Endothelial cell of umbilical vein (primary cell): ENCODE results near the gene MN1. TPM values are rescaled to one million over a fixed set of nuclear protein-coding genes. Genes with fewer than 3 reads are reported as not detected.

ENCODE experiments used
- BruUV-seq: library from RNA; stranded (reverse); fragments of 400-500 nt; replicated peaks from 2 replicates; lab custom pipeline; 2021; lab: Mats Ljungman, UMichigan
- CTCF ChIA-PET: fragments of 300-600, 350-600 bp; sonication (Branson Sonifier 250); formaldehyde crosslinking; loops from one replicate; lab custom pipeline; 2021; ENCODE audit warnings: antibody characterized with exemption, inconsistent platforms; lab: Charles Lee
- POLR2A ChIA-PET: fragments of 300-600, 350-600 bp; sonication (Branson Sonifier 250); formaldehyde crosslinking; loops from one replicate; lab custom pipeline; 2021; ENCODE audit warnings: antibody characterized with exemption, inconsistent platforms; lab: Charles Lee
- DNase-seq: peaks from one replicate; pipeline ENCODE4 v3.0.0-alpha.2; 2011; ENCODE audit warnings: low read depth, low spot score
- FAIRE-seq: peaks from 2 replicates; lab custom pipeline; 2011; peaks lifted over from hg19 to GRCh38; lab: Jason Lieb, UNC
- H2AFZ ChIP-seq: 2 replicates; pipeline ENCODE4 v1.6.0; 2012; ENCODE audit warnings: low read depth, low read length, control low read depth, inconsistent platforms
- H3K27ac ChIP-seq: 2 replicates; pipeline ENCODE4 v1.5.1; 2011; ENCODE audit warnings: low read depth, mild to moderate bottlenecking, control low read depth, low read length, moderate library complexity; ENCODE audit not compliant: insufficient read depth
- H3K27me3 ChIP-seq, 2 experiments: 2 replicates each; pipeline versions ENCODE4 v1.6.0 to v1.6.1; 2011; ENCODE audit warnings: low read length in 2 of 2, mixed read lengths in 1 of 2; ENCODE audit not compliant: control insufficient read depth in 2 of 2, insufficient read depth in 2 of 2
- H3K36me3 ChIP-seq, 2 experiments: 2 replicates in 1 of 2; 3 replicates in 1 of 2; pipeline ENCODE4 v1.5.1; 2011; ENCODE audit warnings: low read length in 2 of 2, mild to moderate bottlenecking in 1 of 2, moderate library complexity in 1 of 2; ENCODE audit not compliant: control insufficient read depth in 2 of 2, insufficient read depth in 2 of 2; ENCODE audit errors: extremely low read depth in 1 of 2
- H3K4me1 ChIP-seq: 3 replicates; pipeline ENCODE4 v1.5.1; 2011; ENCODE audit warnings: mild to moderate bottlenecking, low read length; ENCODE audit not compliant: control insufficient read depth, insufficient read depth; ENCODE audit errors: extremely low read depth
- H3K4me2 ChIP-seq: 2 replicates; pipeline ENCODE4 v1.6.1; 2011; ENCODE audit warnings: low read length, control low read depth, mixed read lengths; ENCODE audit not compliant: insufficient read depth
- H3K4me3 ChIP-seq, 3 experiments: fragments of 200-600 bp in 1 of 3; sonication (generic), shearing (Covaris generic) in 1 of 3; replicated peaks in 1 of 3; 2 replicates each; pipeline ENCODE4 v1.5.1; 2011 to 2016; ENCODE audit warnings: control low read depth in 3 of 3, low read length in 3 of 3, mild to moderate bottlenecking in 2 of 3, inconsistent platforms in 1 of 3, low read depth in 1 of 3, moderate library complexity in 1 of 3; ENCODE audit not compliant: insufficient read depth in 1 of 3
- H3K79me2 ChIP-seq: 2 replicates; pipeline ENCODE4 v1.6.0; 2012; ENCODE audit warnings: low read length, inconsistent platforms; ENCODE audit not compliant: control insufficient read depth, insufficient read depth
- H3K9ac ChIP-seq: replicated peaks from 2 replicates; pipeline ENCODE3; 2011; ENCODE audit warnings: low read length, control low read depth; ENCODE audit not compliant: insufficient read depth; ENCODE audit errors: extremely low read depth
- H3K9me1 ChIP-seq: replicated peaks from 3 replicates; pipeline ENCODE4 v1.6.0; 2011; ENCODE audit warnings: mild to moderate bottlenecking, low read length; ENCODE audit not compliant: control insufficient read depth, insufficient read depth; ENCODE audit errors: extremely low read depth
- H3K9me3 ChIP-seq: replicated peaks from 2 replicates; pipeline ENCODE4 v1.5.1; 2012; ENCODE audit warnings: low read length, inconsistent platforms; ENCODE audit not compliant: control insufficient read depth, insufficient read depth
- H4K20me1 ChIP-seq: replicated peaks from 2 replicates; pipeline ENCODE3; 2011; ENCODE audit warnings: mild to moderate bottlenecking, low read length; ENCODE audit not compliant: control insufficient read depth, insufficient read depth; ENCODE audit errors: extremely low read depth
- CTCF ChIP-seq, 2 donors: IDR thresholded peaks; 1 replicate in 1 of 2; 2 replicates in 1 of 2; pipeline ENCODE4 v1.5.1; 2011; ENCODE audit warnings: low read length in 2 of 2, mild to moderate bottlenecking in 2 of 2, moderate library complexity in 2 of 2, control low read depth in 1 of 2, inconsistent platforms in 1 of 2, low read depth in 1 of 2; ENCODE audit not compliant: insufficient read depth in 1 of 2; ENCODE audit errors: extremely low read depth in 1 of 2
- FOS ChIP-seq: IDR thresholded peaks from 2 replicates; pipeline ENCODE4 v1.6.1; 2011; ENCODE audit warnings: mild to moderate bottlenecking, low read length, moderate library complexity, borderline replicate concordance; ENCODE audit not compliant: insufficient read depth
- dilution Hi-C: fragments of 300-500 bp; cut with MboI; formaldehyde crosslinking; loops from one replicate; pipeline ENCODE4 v1.15.0; 2019; ENCODE audit warnings: low sequenced_read_pairs; ENCODE audit not compliant: extremely low pct_ligation_motif_present
- intact Hi-C: fragments of 100-400 bp; cut with micrococcal nuclease; formaldehyde crosslinking; loops from one replicate; pipeline ENCODE4 v1.10.0; 2022
- polyA plus RNA-seq, 4 experiments: library from polyadenylated mRNA; depleted of rRNA in 3 of 4; stranded (reverse) in 3 of 4; unstranded in 1 of 4; fragments of >200 nt; gene quantifications; 2 replicates each; pipeline versions ENCODE4 v1.2.1 to v1.2.3, GENCODE V29; 2011 to 2012; ENCODE audit warnings: missing spikeins in 1 of 4
- total RNA-seq: library from RNA; stranded (reverse); gene quantifications from 2 replicates; pipeline ENCODE4 v1.2.3, GENCODE V29; 2021

Gene MN1
- total and polyA plus RNA-seq, 2 donors (not counting 3 experiments of a cell fraction or from before 2014, with no cell fraction given): 3.8 to 5.2 TPM

GRCh38 chr22:27747396-27748221 lies 53.9 kb downstream of the MN1 start:
- CTCF ChIA-PET: interaction anchor here (1.4 kb wide), 1 partner anchor 24 kb away, joined by 4 read pairs; no protein-coding TSS in a partner anchor
- intact Hi-C loops: no loop called here

More at GRCh38 chr22:27747396-27748221, 53.9 kb downstream of the MN1 start:
- Histone ChIP-seq H3K4me3 (no peak overlapping the region), H3K79me2 (no peaks in the 10 kb centered on the region), H3K27me3 (peaks cover 0 to 4% of the 10 kb centered on the region in 2 experiments), H4K20me1 (no peaks in the 10 kb centered on the region), H3K4me2 (no peak overlapping the region), H3K36me3 (no peaks in the 10 kb centered on the region), H3K9me1 (no peaks in the 10 kb centered on the region), H3K27ac (no peak overlapping the region), H2AFZ (no peak overlapping the region), H3K4me1 (no peaks in the 10 kb centered on the region), H3K9me3 (no peaks in the 10 kb centered on the region), H3K9ac (no peak overlapping the region)
- dilution Hi-C loops: no loop called here
- FAIRE-seq: no peak
- TF ChIP-seq CTCF (IDR thresholded peaks at IDR 0.05; ENCODE audit: extremely low read depth in 1 of 2, insufficient read depth in 1 of 2, low read depth in 1 of 2, low read length in 2 of 2): peak in 1 of 2 donors; percentile 24
- no peak for TF ChIP-seq FOS
- POLR2A ChIA-PET: no interaction called here
- no TSS peak for BruUV-seq
- DNase-seq: no peak
